Measurements from ENCODE around the gene MGAT4C.
A peak's percentile ranks its signal among the peaks of the same experiment; 100 is the strongest.
"Not testable (repeated sequence)": the region's sequence is repeated elsewhere in the genome, so short reads cannot be mapped to it uniquely, and the experiment has no call there.

MGAT4C gene

GRCh38 chr12:86256163-86256562 is at the start of gene MGAT4C:
MGAT4C (minus strand) TSS chr12:86256391.
- peak; percentile 94 for DNase-seq

- not testable (repeated sequence) for DNase-seq
Measured at GRCh38 chr12:86296396-86296795, 40.2 kb upstream of the MGAT4C start.

GRCh38 chr12:86293682-86294240 is 37.6 kb upstream of the MGAT4C start:
- no peak for DNase-seq

GRCh38 chr12:86292480-86292879 is 36.3 kb upstream of the MGAT4C start:
- DNase-seq = no peak

- DNase-seq = no peak
Measured at GRCh38 chr12:86290615-86291014, 34.4 kb upstream of the MGAT4C start.

- DNase-seq = no peak
Measured at GRCh38 chr12:86286119-86286518, 29.9 kb upstream of the MGAT4C start.

GRCh38 chr12:86283620-86284019 is 27.4 kb upstream of the MGAT4C start:
- no peak for DNase-seq

GRCh38 chr12:86275356-86275755 is 19.2 kb upstream of the MGAT4C start:
- no peak for DNase-seq

- DNase-seq = no peak
Measured at GRCh38 chr12:86265329-86265695, 9.1 kb upstream of the MGAT4C start.

GRCh38 chr12:86264451-86265328 is 8.5 kb upstream of the MGAT4C start:
- DNase-seq = peak; percentile 41

GRCh38 chr12:86261578-86261977 is 5.4 kb upstream of the MGAT4C start:
- no peak for DNase-seq

- DNase-seq = no peak
Measured at GRCh38 chr12:86261142-86261541, 5.0 kb upstream of the MGAT4C start.

GRCh38 chr12:86260183-86260582 is 4.0 kb upstream of the MGAT4C start:
- no peak for DNase-seq

GRCh38 chr12:86257134-86257533 is 943 bp upstream of the MGAT4C start:
- no peak for DNase-seq

GRCh38 chr12:86254399-86255107 is 1.6 kb downstream of the MGAT4C start:
- no peak for DNase-seq

- DNase-seq = no peak
Measured at GRCh38 chr12:86249851-86250250, 6.3 kb downstream of the MGAT4C start.

- DNase-seq = no peak
Measured at GRCh38 chr12:86249276-86249675, 6.9 kb downstream of the MGAT4C start.

GRCh38 chr12:86247871-86248270 is 8.3 kb downstream of the MGAT4C start:
- DNase-seq = no peak

GRCh38 chr12:86241600-86241999 is 14.6 kb downstream of the MGAT4C start:
- no peak for DNase-seq

GRCh38 chr12:86234316-86234855 is 21.8 kb downstream of the MGAT4C start:
- no peak for DNase-seq

GRCh38 chr12:86233126-86233525 is 23.1 kb downstream of the MGAT4C start:
- DNase-seq = peak; percentile 59

GRCh38 chr12:86230516-86231146 is 25.6 kb downstream of the MGAT4C start:
- no peak for DNase-seq

GRCh38 chr12:86229772-86230171 is 26.4 kb downstream of the MGAT4C start:
- no peak for DNase-seq
